Immature natural killer cell (primary cell): ENCODE results near the gene LGALS8. TPM values are rescaled to one million over a fixed set of nuclear protein-coding genes. Genes with fewer than 3 reads are reported as not detected.
"Not testable (repeated sequence)": the region's sequence is repeated elsewhere in the genome, so short reads cannot be mapped to it uniquely, and the experiment has no call there.

Source experiments
- DNase-seq, 3 donors: peaks; one replicate each; pipeline ENCODE4 v3.0.0; 2022; ENCODE audit warnings: mixed read lengths in 1 of 3
- H3K27ac Mint-ChIP-seq, 6 donors: one replicate each; pipeline ENCODE4 v1.8.0; 2020; ENCODE audit warnings: mixed read lengths in 6 of 6, mild to moderate bottlenecking in 5 of 6, inconsistent platforms in 4 of 6, moderate library complexity in 3 of 6
- H3K27me3 Mint-ChIP-seq, 3 donors: one replicate each; pipeline ENCODE4 v1.8.0; 2020 to 2021; ENCODE audit warnings: low read depth in 3 of 3, mild to moderate bottlenecking in 3 of 3, mixed read lengths in 3 of 3, moderate library complexity in 3 of 3, inconsistent platforms in 1 of 3
- H3K36me3 Mint-ChIP-seq, 3 donors: one replicate each; pipeline ENCODE4 v1.8.0; 2020; ENCODE audit warnings: mixed read lengths in 3 of 3, inconsistent platforms in 2 of 3, mild to moderate bottlenecking in 2 of 3
- H3K4me1 Mint-ChIP-seq, 2 donors: one replicate each; pipeline ENCODE4 v1.8.0; 2020; ENCODE audit warnings: inconsistent platforms in 2 of 2, mild to moderate bottlenecking in 2 of 2, mixed read lengths in 2 of 2, moderate library complexity in 1 of 2
- H3K4me3 Mint-ChIP-seq, 5 donors: one replicate each; pipeline ENCODE4 v1.8.0; 2020; ENCODE audit warnings: mild to moderate bottlenecking in 5 of 5, mixed read lengths in 5 of 5, inconsistent platforms in 3 of 5, moderate library complexity in 3 of 5
- H3K9me3 Mint-ChIP-seq, 6 donors: one replicate each; pipeline ENCODE4 v1.8.0; 2020; ENCODE audit warnings: mild to moderate bottlenecking in 6 of 6, mixed read lengths in 6 of 6, inconsistent platforms in 4 of 6, moderate library complexity in 3 of 6
- polyA plus RNA-seq, 3 donors: library from polyadenylated mRNA; unstranded; fragments of 300-500 nt; fragmentation: Illumina TruSeq; gene quantifications; one replicate each; pipeline ENCODE4 v1.2.3, GENCODE V29; 2021

The LGALS8 gene
- polyA plus RNA-seq, 3 donors from 2014 or later, result 24.9 to 43.6 (median 26.6) TPM

- H3K9me3 Mint-ChIP-seq, result no peaks in the 10 kb centered on the region
- no peak overlapping the region for H3K4me3 Mint-ChIP-seq
- H3K4me1 Mint-ChIP-seq, result no peaks in the 10 kb centered on the region
- no peak for DNase-seq
- no peak overlapping the region for H3K27ac Mint-ChIP-seq
- no peaks in the 10 kb centered on the region for H3K27me3 Mint-ChIP-seq
- peaks cover 39 to 78% (median 41%) of the 10 kb centered on the region in 3 donors for H3K36me3 Mint-ChIP-seq
Measured at GRCh38 chr1:236558846-236559245, 35.1 kb downstream of the LGALS8 start.

GRCh38 chr1:236560213-236560771, 36.5 kb downstream of the LGALS8 start:
- Mint-ChIP-seq H3K36me3 (peaks cover 43 to 81% (median 49%) of the 10 kb centered on the region in 3 donors), H3K9me3 (no peaks in the 10 kb centered on the region), H3K4me3 (no peak overlapping the region), H3K4me1 (peaks cover 0 to 8% of the 10 kb centered on the region in 2 donors), H3K27me3 (peaks cover 0 to 4% (median 0%) of the 10 kb centered on the region in 3 donors), H3K27ac (no peak overlapping the region)
- no peak for DNase-seq

GRCh38 chr1:236561976-236562375, 38.2 kb downstream of the LGALS8 start:
- Mint-ChIP-seq H3K4me3 (no peak overlapping the region), H3K4me1 (peaks cover 0 to 12% of the 10 kb centered on the region in 2 donors), H3K27me3 (peaks cover 0 to 4% (median 0%) of the 10 kb centered on the region in 3 donors), H3K36me3 (peaks cover 38 to 80% (median 49%) of the 10 kb centered on the region in 3 donors), H3K9me3 (no peaks in the 10 kb centered on the region), H3K27ac (no peak overlapping the region)
- no peak for DNase-seq

- H3K27ac Mint-ChIP-seq, result no peak overlapping the region
- no peaks in the 10 kb centered on the region for H3K9me3 Mint-ChIP-seq
- no peak overlapping the region for H3K4me3 Mint-ChIP-seq
- peaks cover 0 to 12% of the 10 kb centered on the region in 2 donors for H3K4me1 Mint-ChIP-seq
- peaks cover 43 to 77% (median 55%) of the 10 kb centered on the region in 3 donors for H3K36me3 Mint-ChIP-seq
- peaks cover 0 to 4% (median 0%) of the 10 kb centered on the region in 3 donors for H3K27me3 Mint-ChIP-seq
- DNase-seq, result no peak
Measured at GRCh38 chr1:236565530-236565929, 41.7 kb downstream of the LGALS8 start.

- Mint-ChIP-seq H3K27me3 (peaks cover 0 to 4% (median 0%) of the 10 kb centered on the region in 3 donors), H3K9me3 (no peaks in the 10 kb centered on the region), H3K4me1 (peaks cover 0 to 12% of the 10 kb centered on the region in 2 donors), H3K4me3 (no peak overlapping the region), H3K36me3 (peaks cover 52 to 73% (median 55%) of the 10 kb centered on the region in 3 donors), H3K27ac (no peak overlapping the region)
- no peak for DNase-seq
Measured at GRCh38 chr1:236568285-236568894, 44.6 kb downstream of the LGALS8 start.

GRCh38 chr1:236575523-236575922, 51.7 kb downstream of the LGALS8 start:
- Mint-ChIP-seq H3K4me1 (no peaks in the 10 kb centered on the region), H3K36me3 (peaks cover 29 to 66% (median 55%) of the 10 kb centered on the region in 3 donors), H3K4me3 (no peak overlapping the region), H3K9me3 (no peaks in the 10 kb centered on the region), H3K27ac (no peak overlapping the region), H3K27me3 (no peaks in the 10 kb centered on the region)
- no peak for DNase-seq

GRCh38 chr1:236576004-236576403, 52.2 kb downstream of the LGALS8 start:
- no peaks in the 10 kb centered on the region for H3K4me1 Mint-ChIP-seq
- H3K27ac Mint-ChIP-seq, result no peak overlapping the region
- DNase-seq, result no peak
- no peaks in the 10 kb centered on the region for H3K9me3 Mint-ChIP-seq
- no peak overlapping the region for H3K4me3 Mint-ChIP-seq
- H3K36me3 Mint-ChIP-seq, result peaks cover 30 to 67% (median 55%) of the 10 kb centered on the region in 3 donors
- no peaks in the 10 kb centered on the region for H3K27me3 Mint-ChIP-seq

GRCh38 chr1:236577041-236577440, 53.3 kb downstream of the LGALS8 start:
- H3K27me3 Mint-ChIP-seq, H3K4me1 Mint-ChIP-seq, H3K27ac Mint-ChIP-seq, H3K9me3 Mint-ChIP-seq, H3K4me3 Mint-ChIP-seq, DNase-seq: not testable (repeated sequence)
- H3K36me3 Mint-ChIP-seq, result peaks cover 37 to 68% (median 58%) of the 10 kb centered on the region in 3 donors

- peaks cover 31 to 64% (median 45%) of the 10 kb centered on the region in 3 donors for H3K36me3 Mint-ChIP-seq
- no peaks in the 10 kb centered on the region for H3K27me3 Mint-ChIP-seq
- no peaks in the 10 kb centered on the region for H3K4me1 Mint-ChIP-seq
- no peaks in the 10 kb centered on the region for H3K9me3 Mint-ChIP-seq
- no peak for DNase-seq
- no peak overlapping the region for H3K4me3 Mint-ChIP-seq
- no peak overlapping the region for H3K27ac Mint-ChIP-seq
Measured at GRCh38 chr1:236578661-236579060, 54.9 kb downstream of the LGALS8 start.

- not testable (repeated sequence) for H3K27ac Mint-ChIP-seq, H3K4me3 Mint-ChIP-seq, H3K27me3 Mint-ChIP-seq, DNase-seq, H3K4me1 Mint-ChIP-seq, H3K9me3 Mint-ChIP-seq
- H3K36me3 Mint-ChIP-seq, result peaks cover 39 to 66% (median 39%) of the 10 kb centered on the region in 3 donors
Measured at GRCh38 chr1:236580404-236580803, 56.6 kb downstream of the LGALS8 start.

- no peaks in the 10 kb centered on the region for H3K27me3 Mint-ChIP-seq
- peaks cover 39 to 60% (median 42%) of the 10 kb centered on the region in 3 donors for H3K36me3 Mint-ChIP-seq
- no peak overlapping the region for H3K4me3 Mint-ChIP-seq
- peak overlapping the region in 1 of 6 donors; percentile 21 for H3K27ac Mint-ChIP-seq
- no peak for DNase-seq
- no peaks in the 10 kb centered on the region for H3K4me1 Mint-ChIP-seq
- H3K9me3 Mint-ChIP-seq, result no peaks in the 10 kb centered on the region
Measured at GRCh38 chr1:236581528-236581927, 57.7 kb downstream of the LGALS8 start.

GRCh38 chr1:236589531-236589930, 65.7 kb downstream of the LGALS8 start:
- Mint-ChIP-seq H3K9me3 (no peaks in the 10 kb centered on the region), H3K27me3 (no peaks in the 10 kb centered on the region)

GRCh38 chr1:236590553-236591150, 66.9 kb downstream of the LGALS8 start:
- Mint-ChIP-seq H3K27me3 (no peaks in the 10 kb centered on the region), H3K9me3 (no peaks in the 10 kb centered on the region), H3K36me3 (peaks cover 34 to 66% (median 43%) of the 10 kb centered on the region in 3 donors), H3K27ac (peak overlapping the region in 1 of 6 donors; percentile 34), H3K4me3 (no peak overlapping the region), H3K4me1 (no peaks in the 10 kb centered on the region)
- DNase-seq, result no peak

More at GRCh38 chr1:236589531-236589930, 65.7 kb downstream of the LGALS8 start:
- Mint-ChIP-seq H3K4me1 (no peaks in the 10 kb centered on the region), H3K36me3 (peaks cover 41 to 67% (median 44%) of the 10 kb centered on the region in 3 donors), H3K4me3 (no peak overlapping the region), H3K27ac (no peak overlapping the region)
- DNase-seq, result no peak

GRCh38 chr1:236602171-236602570, 78.4 kb downstream of the LGALS8 start:
- peaks cover 26 to 38% of the 10 kb centered on the region in 2 donors for H3K4me1 Mint-ChIP-seq
- no peaks in the 10 kb centered on the region for H3K9me3 Mint-ChIP-seq
- H3K4me3 Mint-ChIP-seq, result peak overlapping the region in 3 of 5 donors; percentile 97 to 99 (median 98)
- DNase-seq, result no peak
- no peak overlapping the region for H3K27ac Mint-ChIP-seq
- peaks cover 6 to 23% (median 16%) of the 10 kb centered on the region in 3 donors for H3K36me3 Mint-ChIP-seq
- peaks cover 4 to 18% (median 10%) of the 10 kb centered on the region in 3 donors for H3K27me3 Mint-ChIP-seq
